EL (cell line): ENCODE data around the gene METTL9.
"Not testable (repeated sequence)": the region's sequence is repeated elsewhere in the genome, so short reads cannot be mapped to it uniquely, and the experiment has no call there.

Experiments used
- DNase-seq: peaks from one replicate; pipeline ENCODE4 v3.0.0-alpha.2; 2016

METTL9 gene

DNA sequence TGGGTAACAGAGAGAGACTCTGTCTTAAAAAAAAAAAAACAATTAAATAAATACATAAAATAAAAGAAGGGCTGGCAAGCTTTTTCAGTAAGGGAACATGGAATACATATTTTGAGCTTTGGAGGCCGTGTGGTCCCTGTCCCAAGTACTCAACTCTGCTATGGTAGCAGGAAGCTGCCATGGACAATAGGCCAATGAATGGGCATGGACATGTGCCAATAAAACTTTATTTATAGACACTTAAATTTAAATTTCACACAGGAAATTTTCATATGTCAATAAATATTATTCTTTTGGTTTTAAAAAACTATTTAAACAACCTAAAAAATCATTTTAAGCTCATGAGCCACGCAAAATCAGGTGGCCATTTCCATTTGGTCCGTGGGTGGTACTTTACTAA is 68.2 kb downstream of the METTL9 start:
- DNase-seq: no peak

- no peak for DNase-seq
Measured at GRCh38 chr16:21673469-21673868, 74.1 kb downstream of the METTL9 start.

GRCh38 chr16:21674456-21674855 is 75.1 kb downstream of the METTL9 start:
- DNase-seq: not testable (repeated sequence)

DNA sequence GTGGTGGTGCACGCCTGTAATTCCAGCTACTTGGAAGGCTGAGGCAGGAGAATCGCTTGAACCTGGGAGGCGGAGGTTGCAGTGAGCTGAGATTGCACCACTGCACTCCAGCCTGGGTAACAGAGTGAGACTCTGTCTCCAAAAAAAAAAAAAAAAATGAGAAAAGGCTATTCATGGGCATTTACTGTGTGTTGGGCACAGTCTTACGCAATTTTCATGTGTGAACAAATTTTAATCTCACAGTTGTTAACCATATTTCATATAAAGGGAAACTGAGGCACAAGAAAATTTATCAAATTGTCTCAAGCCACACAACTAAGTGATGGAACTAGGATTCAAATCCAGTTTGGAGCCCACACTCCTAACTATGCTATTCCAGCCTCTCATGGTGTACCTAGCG is 81.3 kb downstream of the METTL9 start:
- DNase-seq: not testable (repeated sequence)

DNA sequence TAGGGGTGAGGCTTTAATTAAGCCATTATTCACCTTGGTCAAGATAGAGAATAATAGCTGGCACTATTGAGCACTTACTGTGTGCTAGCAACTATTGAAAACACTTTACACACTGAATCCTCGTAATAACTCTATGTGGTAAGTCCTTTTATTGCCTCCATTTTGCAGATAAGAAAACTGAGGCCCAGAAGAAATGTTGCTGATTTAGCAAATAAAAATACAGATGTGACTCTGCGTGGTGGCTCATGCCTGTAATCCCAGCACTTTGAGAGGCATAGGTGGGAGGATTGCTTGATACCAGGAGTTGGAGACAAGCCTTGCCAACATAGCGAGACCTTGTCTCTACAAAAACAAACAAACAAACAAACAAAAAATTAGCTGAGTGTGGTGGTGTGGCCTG is 83.8 kb downstream of the METTL9 start:
- no peak for DNase-seq

DNA sequence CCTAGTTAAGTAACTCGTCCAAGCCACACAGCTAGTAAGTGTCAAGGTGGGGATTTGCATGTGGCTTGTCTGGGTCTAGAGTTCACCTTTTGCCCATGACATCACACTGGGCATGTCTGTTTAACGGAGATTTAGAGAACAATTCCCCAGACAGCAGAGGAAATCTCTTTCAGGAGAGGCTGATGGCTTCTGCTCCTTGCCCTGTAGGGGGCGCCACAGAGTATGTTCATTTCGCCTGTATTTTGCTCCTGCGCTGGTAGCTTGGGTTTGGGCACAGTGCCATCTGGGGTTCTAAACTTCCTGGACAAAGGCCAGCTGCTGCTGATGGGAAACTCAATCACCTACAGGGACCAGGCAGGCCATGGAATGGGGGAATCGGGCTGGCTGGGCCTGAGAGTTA is 84.8 kb downstream of the METTL9 start:
- no peak for DNase-seq

GRCh38 chr16:21685034-21685455 is 85.7 kb downstream of the METTL9 start:
- DNase-seq: no peak

- DNase-seq: no peak
Measured at GRCh38 chr16:21689107-21689506, 89.7 kb downstream of the METTL9 start.

GRCh38 chr16:21690967-21691366 is 91.6 kb downstream of the METTL9 start:
- not testable (repeated sequence) for DNase-seq

GRCh38 chr16:21694609-21695008 is 95.2 kb downstream of the METTL9 start:
- DNase-seq: no peak

DNA sequence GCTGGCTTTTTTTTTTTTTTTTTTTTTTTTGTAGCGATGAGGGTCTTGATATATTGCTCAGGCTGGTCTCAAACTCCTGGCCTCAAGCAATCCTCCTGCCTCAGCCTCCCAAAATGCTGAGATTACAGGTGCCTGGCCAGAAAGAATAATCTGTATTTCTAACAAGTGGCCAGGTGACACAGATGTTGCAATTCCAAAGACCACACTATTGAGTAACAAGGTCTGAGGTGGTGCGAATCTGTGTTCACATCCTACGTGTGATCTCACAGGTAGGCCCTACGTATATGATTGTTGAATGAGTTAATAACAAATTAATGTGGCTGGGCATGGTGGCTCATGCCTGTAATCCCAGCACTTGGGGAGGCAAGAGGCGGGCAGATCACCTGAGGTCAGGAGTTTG is 97.7 kb downstream of the METTL9 start:
- no peak for DNase-seq

DNA sequence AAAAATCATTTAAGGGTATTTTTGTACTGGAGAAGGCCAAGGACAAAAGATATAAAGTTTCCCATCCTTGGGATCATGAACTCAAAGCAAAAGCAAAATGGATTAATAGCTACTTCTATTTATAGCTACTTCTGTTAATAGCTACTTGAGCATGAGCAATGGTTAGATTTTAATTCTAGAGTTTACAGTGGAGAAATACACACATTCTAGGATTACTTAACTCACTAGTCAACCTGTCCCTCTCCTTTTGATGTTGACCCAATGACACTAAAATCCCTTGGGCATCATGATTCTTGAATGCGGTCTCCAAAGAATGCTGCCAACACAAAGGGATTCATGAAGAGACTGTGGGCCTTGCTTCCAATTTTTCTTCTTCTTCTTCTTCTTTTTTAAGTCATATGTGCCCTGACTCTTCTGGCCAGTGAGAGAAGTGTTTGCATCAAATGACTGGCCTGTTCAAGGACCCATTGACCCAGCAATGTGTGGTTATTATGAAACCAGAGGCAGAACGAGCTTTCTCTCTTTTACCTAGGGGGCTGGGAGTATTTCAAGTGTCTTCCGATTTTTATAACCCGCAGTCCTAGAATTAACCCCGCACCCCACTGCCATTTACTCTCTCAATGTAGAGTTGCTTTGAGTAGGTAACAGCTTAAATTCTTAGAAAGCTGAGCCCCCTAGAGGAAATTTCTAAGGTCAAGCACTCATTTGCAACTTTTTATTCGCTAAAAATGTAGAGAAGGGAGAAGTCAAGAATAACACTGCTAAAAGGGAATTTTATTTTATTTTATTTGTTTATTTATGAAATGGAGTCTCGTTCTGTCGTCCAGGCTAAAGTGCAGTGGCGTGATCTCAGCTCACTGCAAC is 99.0 kb downstream of the METTL9 start:
- DNase-seq: no peak

GRCh38 chr16:21701271-21701670 is 101.9 kb downstream of the METTL9 start:
- no peak for DNase-seq

- no peak for DNase-seq
Measured at GRCh38 chr16:21702276-21702675, 102.9 kb downstream of the METTL9 start.

DNA sequence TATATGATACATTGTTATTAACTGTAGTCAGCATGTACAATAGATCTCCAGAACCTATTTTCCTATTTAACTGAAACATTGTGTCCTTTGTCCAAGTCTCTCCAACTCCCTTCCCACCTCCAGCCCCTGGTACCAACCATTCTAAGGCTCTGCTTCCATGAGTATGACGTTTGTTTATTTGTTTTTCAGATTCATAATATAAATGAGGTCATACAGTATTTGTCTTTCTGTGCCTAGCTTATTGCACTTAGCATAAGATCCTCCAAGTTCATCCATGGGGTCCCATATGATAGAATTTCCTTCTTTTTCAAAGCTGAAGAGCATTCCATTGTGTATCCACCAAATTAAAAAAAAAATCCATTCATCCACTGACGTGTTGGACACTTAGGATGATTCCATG is 103.8 kb downstream of the METTL9 start:
- DNase-seq: no peak

DNA sequence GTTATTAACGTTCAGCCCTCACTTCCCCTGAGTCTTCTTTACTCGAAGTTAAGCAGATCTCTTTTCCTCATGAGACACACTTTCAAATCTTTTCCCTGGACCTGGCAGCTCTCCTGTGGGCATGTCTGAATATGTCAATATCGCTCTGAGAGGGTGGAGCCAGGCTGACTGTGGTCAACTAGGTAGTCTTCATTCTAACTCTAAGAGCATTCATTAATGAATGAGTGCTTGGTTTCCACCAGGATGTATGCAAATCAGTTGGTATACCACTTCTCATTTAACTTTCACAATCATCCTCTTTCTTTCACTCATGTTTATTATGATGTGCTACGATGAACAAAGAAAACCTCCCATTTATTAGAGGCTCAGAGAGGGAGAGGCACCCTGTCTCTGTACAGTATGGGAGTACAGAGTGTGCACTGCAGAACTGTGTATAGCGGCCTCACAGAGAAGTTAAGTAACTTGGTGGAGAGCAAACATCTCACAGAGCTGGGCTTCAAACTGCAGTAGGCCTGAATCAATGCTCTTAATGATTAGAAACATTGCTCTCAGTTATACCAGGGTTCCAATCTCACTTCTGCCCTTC is 104.3 kb downstream of the METTL9 start:
- no peak for DNase-seq

GRCh38 chr16:21704266-21704665 is 104.9 kb downstream of the METTL9 start:
- DNase-seq: no peak

DNA sequence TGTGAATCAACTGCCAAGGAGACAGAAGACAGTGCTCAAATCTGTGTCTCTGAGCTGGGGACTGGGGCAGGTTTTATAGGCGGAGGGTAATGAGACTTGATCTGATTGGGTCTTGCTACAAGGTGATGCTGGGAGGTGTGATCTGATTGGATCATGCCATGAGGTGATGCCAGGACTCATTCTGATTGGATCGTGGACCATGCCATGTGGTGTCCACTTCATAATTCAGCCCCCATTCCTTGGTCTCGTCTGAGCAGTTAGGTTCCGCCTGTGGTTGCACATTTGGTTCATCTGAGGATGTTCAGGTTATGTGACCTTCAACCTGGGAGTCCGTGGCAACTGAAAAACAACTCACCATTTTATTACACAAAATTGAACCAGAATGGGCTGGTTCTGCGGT is 105.4 kb downstream of the METTL9 start:
- DNase-seq: no peak
